Transverse colon (tissue), 4 donors: ENCODE results near the gene LUM.

Experiments
- EP300 ChIP-seq: sonication (generic); formaldehyde crosslinking; IDR thresholded peaks from one replicate; pipeline ENCODE4 v1.6.1; 2017; ENCODE audit warnings: antibody characterized with exemption, low read depth
- POLR2A ChIP-seq: fragments of 450-650 bp; IDR thresholded peaks from one replicate; pipeline ENCODE4 v1.6.1; 2016; ENCODE audit warnings: antibody characterized with exemption, mild to moderate bottlenecking, moderate library complexity
- POLR2AphosphoS5 ChIP-seq, 3 donors: sonication (generic); formaldehyde crosslinking; IDR thresholded peaks; one replicate each; pipeline ENCODE4 v1.6.1; 2016; ENCODE audit warnings: antibody characterized with exemption in 3 of 3
- TF ChIP-seq, protein P1 (sequence below), 5 experiments: fragments of 200-600 bp in 3 of 5; fragments of 450-650 bp in 2 of 5; sonication (generic) in 3 of 5; IDR thresholded peaks; 1 replicate in 2 of 5; 2 replicates in 3 of 5; pipeline ENCODE4 v1.5.1; 2016 to 2017; ENCODE audit warnings: antibody characterized with exemption in 5 of 5, inconsistent platforms in 3 of 5, mild to moderate bottlenecking in 2 of 5, moderate library complexity in 1 of 5

DNA sequence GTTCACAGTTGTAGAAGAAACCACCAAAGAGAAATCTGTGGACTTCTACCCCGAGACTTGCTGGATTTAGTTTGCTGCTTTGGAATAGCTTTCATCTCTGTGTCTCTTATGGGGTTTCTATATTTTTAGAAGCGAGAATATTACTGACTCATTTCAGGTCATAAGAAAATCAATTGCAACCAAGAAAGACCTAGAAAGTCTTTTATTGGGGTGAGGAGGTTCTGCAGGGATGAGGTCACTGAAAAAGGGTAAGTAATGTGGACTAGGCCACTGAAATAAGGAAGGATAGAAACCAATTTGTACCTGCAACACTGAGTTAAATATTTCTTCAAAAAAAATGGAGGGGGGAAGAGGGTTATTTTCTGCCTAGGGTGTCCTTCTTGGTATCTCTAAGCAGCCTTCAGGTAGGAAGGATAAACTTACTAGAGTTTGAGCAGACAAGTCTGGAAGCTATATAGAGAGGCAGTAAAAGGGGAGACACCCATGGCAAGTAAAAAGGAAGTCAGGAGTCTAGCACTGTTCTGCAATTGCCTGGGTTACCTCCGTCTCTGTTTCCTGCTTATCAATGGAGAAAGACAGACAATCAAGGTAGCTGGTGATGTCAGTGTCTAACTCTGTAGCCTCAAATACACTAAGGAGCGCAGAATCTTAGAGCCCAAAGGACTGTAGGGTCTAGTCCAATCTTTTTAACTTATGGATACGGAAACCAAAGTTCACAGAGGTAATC, 33.9 kb downstream of the LUM start:
- TF ChIP-seq EP300 (no peak), POLR2A (no peak), POLR2AphosphoS5 (IDR thresholded peaks at IDR 0.05) (no peak)
- TF ChIP-seq, protein P1, sequence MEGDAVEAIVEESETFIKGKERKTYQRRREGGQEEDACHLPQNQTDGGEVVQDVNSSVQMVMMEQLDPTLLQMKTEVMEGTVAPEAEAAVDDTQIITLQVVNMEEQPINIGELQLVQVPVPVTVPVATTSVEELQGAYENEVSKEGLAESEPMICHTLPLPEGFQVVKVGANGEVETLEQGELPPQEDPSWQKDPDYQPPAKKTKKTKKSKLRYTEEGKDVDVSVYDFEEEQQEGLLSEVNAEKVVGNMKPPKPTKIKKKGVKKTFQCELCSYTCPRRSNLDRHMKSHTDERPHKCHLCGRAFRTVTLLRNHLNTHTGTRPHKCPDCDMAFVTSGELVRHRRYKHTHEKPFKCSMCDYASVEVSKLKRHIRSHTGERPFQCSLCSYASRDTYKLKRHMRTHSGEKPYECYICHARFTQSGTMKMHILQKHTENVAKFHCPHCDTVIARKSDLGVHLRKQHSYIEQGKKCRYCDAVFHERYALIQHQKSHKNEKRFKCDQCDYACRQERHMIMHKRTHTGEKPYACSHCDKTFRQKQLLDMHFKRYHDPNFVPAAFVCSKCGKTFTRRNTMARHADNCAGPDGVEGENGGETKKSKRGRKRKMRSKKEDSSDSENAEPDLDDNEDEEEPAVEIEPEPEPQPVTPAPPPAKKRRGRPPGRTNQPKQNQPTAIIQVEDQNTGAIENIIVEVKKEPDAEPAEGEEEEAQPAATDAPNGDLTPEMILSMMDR (IDR thresholded peaks at IDR 0.05) = no peak
